Activated T-helper 1 cell treated with anti-CD3 and anti-CD28 coated beads, Interleukin-2, amount 50 U/mL, for 16 hours (primary cell): ENCODE measurements around the gene CHP2.
"Not testable (repeated sequence)": the region's sequence is repeated elsewhere in the genome, so short reads cannot be mapped to it uniquely, and the experiment has no call there.

Experiments used
- DNase-seq, 2 donors: peaks; one replicate each; pipeline ENCODE4 v3.0.0-alpha.2; 2020; ENCODE audit warnings: low read depth in 1 of 2, low spot score in 1 of 2

The CHP2 gene

GRCh38 chr16:23754594-23755483 lies at the start of gene CHP2:
Gene CHP2, plus strand, starts transcription at chr16:23755026. Its CDS starts 24 bp downstream, at chr16:23755050.
- DNase-seq = no peak

- DNase-seq = no peak
Observed at GRCh38 chr16:23705517-23705902, 49.3 kb upstream of the CHP2 start.

GRCh38 chr16:23706439-23706838 lies 48.4 kb upstream of the CHP2 start:
- no peak for DNase-seq

GRCh38 chr16:23709536-23709935 lies 45.3 kb upstream of the CHP2 start:
- DNase-seq = no peak

GRCh38 chr16:23710008-23710407 lies 44.8 kb upstream of the CHP2 start:
- no peak for DNase-seq

- DNase-seq = no peak
Observed at GRCh38 chr16:23710504-23710903, 44.3 kb upstream of the CHP2 start.

- DNase-seq = no peak
Observed at GRCh38 chr16:23711785-23712184, 43.0 kb upstream of the CHP2 start.

- no peak for DNase-seq
Observed at GRCh38 chr16:23712976-23713375, 41.9 kb upstream of the CHP2 start, which contains the start of gene ERN2. Gene ERN2, minus strand, starts transcription at chr16:23713222. Its CDS starts 35 bp downstream, at chr16:23713187.

GRCh38 chr16:23716484-23716883 lies 38.3 kb upstream of the CHP2 start:
- DNase-seq = no peak

GRCh38 chr16:23722613-23723240 lies 32.1 kb upstream of the CHP2 start:
- not testable (repeated sequence) for DNase-seq

- DNase-seq = no peak
Observed at GRCh38 chr16:23724096-23724784, 30.6 kb upstream of the CHP2 start.

- DNase-seq = no peak
Observed at GRCh38 chr16:23724785-23725131, 30.1 kb upstream of the CHP2 start.

- no peak for DNase-seq
Observed at GRCh38 chr16:23726710-23727109, 28.1 kb upstream of the CHP2 start.

- DNase-seq = no peak
Observed at GRCh38 chr16:23728112-23728477, 26.7 kb upstream of the CHP2 start.

GRCh38 chr16:23729503-23730424 lies 25.1 kb upstream of the CHP2 start:
- no peak for DNase-seq

- no peak for DNase-seq
Observed at GRCh38 chr16:23734176-23734893, 20.5 kb upstream of the CHP2 start.

- not testable (repeated sequence) for DNase-seq
Observed at GRCh38 chr16:23737423-23738028, 17.3 kb upstream of the CHP2 start.

- DNase-seq = no peak
Observed at GRCh38 chr16:23739516-23739915, 15.3 kb upstream of the CHP2 start.

- DNase-seq = no peak
Observed at GRCh38 chr16:23741675-23742303, 13.0 kb upstream of the CHP2 start.
